ENCODE measurements around the gene LINS1.

The LINS1 gene, protein sequence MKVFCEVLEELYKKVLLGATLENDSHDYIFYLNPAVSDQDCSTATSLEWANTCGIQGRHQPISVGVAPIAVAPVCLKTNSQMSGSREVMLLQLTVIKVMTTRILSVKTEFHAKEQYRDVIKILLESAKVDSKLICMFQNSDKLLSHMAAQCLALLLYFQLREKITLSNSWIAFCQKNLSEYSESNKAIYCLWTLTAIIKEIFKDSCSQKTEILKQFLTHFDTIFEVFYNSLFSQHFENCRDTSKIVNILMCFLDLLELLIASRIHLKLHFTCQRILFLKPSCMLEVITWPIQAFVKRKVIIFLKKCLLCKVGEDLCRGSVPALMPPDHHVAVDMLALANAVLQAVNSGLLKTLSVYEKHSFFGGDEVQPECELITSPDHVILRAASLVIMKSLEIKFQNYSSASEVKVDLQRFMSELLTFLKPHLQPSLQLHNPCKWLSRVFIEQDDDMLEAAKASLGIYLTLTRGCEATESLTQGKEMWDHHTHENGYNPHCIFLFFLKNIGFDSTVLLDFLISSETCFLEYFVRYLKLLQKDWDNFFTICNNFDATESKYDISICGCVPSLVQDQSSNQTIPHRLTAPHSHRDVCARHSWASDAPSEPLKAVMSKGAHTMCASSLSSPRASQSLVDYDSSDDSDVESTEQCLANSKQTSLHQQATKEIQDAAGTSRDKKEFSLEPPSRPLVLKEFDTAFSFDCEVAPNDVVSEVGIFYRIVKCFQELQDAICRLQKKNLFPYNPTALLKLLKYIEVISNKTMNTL

DNA sequence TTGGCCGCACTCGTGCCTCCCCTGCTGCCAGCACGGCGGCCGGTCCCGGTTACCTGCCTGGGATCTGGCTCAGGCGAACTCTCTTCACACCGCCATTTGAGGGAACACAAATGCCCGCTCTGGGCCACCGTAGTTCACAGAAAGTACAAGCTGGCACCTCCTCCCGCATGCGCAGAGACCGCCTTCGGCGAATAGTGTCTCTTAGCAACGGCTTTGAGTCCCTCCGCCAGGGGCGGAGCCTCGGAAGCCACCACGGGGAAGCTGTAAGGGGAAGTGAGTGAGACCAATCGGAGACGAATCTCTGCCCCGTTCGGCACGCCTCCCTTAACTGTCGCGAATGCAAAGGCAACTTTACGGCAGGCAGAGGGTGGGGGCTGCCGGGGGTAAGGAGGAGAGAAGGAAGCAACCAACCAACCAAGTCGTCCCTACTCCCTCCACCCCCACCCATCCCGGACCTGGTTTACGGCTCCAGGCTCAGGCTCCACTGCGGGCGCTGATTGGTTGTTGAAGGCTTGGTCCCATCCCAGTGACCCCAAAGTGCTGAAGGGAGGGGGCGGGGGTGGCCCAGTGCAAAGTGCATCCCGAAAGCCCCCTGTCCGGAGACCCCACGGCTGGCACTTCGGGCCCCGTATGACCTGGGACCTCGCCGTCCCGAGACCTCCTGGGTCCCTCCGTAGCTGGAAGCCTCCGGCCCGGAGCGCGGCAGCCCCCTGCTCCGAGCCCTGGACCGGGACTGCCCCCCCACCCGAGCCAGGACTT, at the start of gene LINS1, which contains the start of gene ASB7:
LINS1 (minus strand) TSS at position 121 of the 759 bp plus-strand sequence. CDS start 21,342 bp downstream, outside the sequence.
ASB7 (plus strand) TSS at position 526 of the 759 bp plus-strand sequence. CDS start 9,628 bp downstream, outside the sequence.
- peak; percentile 91 to 98 (median 97) for DNase-seq (ENCODE audit: low read depth in 2 of 3, low spot score in 2 of 3)

DNA sequence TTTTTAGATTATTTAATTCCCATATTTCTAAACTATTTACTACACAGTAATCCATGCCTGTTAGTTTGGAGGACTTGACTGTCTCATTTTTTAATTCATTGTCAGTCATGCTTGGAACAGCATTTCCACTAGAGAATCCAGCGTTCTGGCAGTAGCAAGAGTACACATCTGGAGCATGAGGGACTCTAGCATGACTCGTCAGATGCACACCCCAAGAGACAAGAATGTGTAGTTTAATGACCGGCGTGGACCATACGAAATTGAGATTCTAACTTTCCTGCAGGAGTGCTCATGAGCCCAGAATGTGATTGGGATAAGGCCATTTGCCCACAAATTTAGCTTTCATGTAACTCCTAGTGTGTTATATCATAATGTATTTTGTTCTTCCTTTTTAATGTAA, 49.3 kb upstream of the LINS1 start:
- DNase-seq (ENCODE audit: low read depth in 2 of 3, low spot score in 2 of 3) = no peak

DNA sequence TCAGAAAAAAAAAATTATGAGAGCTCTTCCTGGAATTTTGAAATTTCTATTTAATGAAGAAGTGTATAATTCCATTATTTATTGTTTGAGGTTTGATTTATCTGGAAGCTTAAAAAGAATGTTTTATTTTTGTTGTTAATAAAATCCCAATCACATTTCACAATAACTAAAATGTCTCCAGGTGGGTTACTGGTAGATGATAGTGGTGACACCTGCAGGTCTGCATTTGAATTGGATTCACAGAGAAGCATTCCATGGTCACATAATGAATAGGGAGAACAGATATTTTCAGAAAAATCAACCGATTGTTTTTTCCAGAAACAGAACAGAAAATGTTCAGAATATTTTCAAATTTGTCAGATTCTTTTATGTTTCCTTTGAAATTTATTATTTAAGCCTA, 48.7 kb upstream of the LINS1 start:
- DNase-seq (ENCODE audit: low read depth in 2 of 3, low spot score in 2 of 3) = no peak

DNA sequence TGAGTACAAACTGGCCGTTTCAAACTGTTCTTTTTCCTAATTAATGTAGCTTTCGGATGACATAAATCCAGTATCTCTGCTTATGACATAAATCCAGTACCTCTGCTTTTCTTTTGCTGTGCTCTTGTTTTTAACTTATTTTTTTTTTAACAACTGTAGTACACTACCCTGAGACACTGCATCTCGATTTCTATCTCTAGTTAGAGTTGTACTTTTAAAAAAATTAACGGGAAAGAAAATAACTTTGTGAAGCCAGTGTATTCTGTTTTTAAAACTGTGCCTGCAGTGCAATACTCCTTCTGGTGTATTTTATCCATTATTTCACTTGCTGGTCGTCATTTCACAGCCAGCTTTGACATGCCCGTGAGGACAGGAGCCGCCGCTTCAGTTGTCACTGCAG, 47.0 kb upstream of the LINS1 start:
- no peak for DNase-seq (ENCODE audit: low read depth in 2 of 3, low spot score in 2 of 3)

DNA sequence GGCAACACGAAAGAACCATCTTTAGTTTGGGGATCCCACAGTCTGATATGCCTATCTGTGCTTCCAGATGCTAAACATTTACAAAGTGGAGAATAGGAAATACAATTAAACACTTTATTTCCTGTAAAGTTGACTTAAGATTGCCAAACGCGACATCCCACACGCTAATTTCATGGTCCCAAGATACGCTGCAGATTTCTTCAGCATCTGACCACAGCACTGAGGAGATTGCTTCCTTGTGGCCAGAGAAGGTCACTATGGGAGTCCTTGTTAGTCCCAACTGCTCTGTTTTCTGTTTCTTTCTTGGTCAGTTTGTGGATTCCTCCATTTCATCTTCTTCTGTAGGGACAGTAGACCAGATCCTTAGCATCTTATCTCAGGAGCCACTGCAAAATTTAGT, 43.7 kb upstream of the LINS1 start:
- DNase-seq (ENCODE audit: low read depth in 2 of 3, low spot score in 2 of 3) = no peak

DNA sequence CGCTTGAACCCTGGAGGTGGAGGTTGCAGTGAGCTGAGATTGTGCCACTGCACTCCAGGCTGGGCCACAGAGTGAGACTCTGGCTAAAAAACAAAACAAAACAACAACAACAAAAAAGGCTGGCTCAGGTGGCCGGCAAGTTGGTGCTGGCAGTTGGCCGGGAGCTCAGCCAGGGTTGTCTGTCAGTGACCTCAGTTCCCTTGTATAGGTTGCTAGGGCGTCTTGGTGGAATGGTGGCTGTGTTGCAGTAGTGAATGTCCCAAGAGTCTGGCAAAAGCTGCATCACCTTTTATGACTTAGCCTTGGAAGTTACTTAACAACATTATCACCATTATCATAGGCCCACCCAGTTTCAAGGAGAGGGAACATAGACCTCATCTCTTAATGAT, 41.0 kb upstream of the LINS1 start:
- no peak for DNase-seq (ENCODE audit: low read depth in 2 of 3, low spot score in 2 of 3)

DNA sequence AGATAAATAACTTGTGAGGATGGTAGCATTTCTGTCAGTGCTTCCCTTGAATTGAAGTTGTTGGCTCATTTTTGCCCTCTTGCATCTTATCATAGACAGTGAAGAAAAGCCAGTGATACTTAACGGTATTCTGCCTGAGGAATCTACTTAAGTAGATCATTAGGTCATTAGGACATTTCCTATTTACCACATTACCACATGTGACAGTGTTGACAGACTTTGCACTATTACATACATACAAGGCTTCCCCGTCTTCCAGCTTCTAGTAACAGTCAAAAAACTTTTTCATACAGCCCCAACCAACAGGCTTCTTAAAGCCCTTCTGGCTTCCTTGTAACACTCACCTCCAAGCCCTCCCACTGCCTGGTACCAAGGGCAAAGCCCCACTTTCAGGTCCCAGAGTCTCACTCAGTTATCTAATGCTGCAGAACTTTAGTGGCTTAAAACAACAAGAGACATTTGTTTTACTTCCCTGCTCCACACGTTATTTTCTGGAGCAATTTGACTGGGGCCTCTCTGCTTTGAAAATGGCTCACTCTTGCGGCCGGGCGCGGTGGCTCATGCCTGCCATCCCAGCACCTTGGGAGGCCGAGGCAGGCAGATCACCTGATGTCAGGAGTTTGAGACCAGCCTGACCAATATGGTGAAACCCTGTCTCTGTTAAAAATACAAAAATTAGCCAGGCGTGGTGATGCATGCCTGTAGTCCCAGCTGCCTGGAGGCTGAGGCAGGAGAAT, 40.4 kb upstream of the LINS1 start:
- no peak for DNase-seq (ENCODE audit: low read depth in 2 of 3, low spot score in 2 of 3)

DNA sequence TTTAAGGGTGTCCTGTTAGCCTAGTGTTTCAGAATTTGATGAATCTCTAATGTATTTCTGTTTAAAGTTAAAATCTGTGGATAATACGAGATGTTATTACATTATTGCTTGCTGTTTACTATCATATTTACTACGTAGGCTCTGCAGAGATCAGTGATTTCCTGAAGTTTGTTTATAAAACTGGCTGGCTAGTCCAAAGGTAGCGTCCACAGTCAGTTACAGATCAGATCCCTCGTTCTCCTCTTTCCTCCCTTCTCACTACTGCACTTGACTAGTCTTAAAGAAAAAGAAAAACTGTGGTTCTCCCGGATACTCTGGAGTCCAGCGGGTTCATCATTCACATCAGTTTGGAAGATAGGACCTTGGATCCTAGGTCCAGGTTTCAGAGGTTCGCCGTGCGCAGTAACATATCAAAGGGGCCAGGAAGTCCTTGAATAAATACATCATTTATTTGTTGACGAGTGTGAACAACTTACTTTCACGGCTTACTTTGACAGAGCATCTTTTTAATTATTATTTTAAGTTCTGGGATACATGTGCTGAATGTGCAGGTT, 36.3 kb upstream of the LINS1 start:
- DNase-seq (ENCODE audit: low read depth in 2 of 3, low spot score in 2 of 3) = no peak

DNA sequence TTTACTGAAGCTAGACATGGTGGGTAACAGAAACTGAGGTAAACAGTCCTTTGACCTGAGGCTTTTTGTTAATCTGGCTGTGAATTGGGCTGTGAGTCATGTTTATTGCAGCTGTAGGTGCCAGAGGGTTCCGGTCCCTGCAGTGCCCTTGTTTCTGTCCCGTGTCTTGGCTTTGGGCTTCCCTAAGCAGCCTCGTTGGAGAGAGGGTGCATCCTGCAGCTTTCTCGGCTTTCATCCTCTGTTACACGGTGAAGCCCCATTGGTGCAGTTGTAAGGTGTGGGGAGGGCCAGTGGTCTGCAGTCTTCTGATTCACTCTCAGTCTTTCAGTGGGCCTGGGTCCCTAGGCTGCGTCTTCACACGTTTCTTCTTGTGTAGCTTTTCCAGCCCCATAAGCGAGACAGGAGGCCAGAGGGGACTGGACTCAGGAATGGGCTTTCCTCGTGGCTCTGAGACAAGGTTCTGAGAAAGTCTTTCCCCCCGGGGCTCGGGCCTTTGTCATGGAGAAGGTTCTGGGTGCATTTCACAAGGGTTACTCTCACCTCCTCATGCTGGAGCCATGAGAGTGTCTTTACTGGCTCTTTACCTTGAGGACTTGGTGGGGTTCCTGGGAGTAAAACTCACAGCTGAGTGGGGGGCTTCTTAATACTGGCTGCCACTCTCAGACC, 33.6 kb upstream of the LINS1 start:
- DNase-seq (ENCODE audit: low read depth in 2 of 3, low spot score in 2 of 3) = no peak

DNA sequence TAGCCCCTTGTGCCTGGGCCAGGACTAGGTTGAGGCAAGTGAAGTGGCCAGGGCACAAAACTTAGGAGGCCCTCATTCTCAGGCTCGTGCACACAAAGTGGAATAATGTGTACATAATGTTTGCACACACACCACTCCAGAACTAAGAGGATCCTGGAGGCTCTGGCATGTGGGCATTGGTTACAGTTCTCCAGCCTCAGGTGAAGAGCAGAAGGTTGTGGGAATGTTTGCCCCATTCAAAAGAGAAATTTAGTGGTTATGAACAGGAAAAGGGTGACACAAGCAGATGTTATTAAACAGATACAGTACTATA, 31.7 kb upstream of the LINS1 start:
- DNase-seq (ENCODE audit: low read depth in 2 of 3, low spot score in 2 of 3) = no peak

DNA sequence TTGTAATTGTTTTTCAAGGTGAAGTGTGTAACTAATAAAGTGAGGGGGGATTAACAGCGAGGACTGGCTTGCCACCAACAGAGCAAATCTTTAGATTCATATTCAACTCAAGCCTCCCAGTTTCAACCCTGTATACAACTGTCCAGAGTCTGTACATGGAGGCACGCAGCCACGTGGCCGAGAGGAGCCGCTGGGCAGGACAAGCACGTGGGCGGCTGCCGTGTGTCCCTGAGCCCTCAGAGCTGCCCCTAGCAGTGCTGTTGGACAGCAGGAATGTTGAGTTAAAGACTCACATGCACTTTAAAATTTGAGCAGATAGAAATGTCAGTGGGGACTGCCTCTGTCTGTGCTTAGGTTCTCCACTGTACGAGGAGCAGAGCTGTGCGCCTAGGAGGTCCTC, 29.8 kb upstream of the LINS1 start:
- DNase-seq (ENCODE audit: low read depth in 2 of 3, low spot score in 2 of 3) = no peak

DNA sequence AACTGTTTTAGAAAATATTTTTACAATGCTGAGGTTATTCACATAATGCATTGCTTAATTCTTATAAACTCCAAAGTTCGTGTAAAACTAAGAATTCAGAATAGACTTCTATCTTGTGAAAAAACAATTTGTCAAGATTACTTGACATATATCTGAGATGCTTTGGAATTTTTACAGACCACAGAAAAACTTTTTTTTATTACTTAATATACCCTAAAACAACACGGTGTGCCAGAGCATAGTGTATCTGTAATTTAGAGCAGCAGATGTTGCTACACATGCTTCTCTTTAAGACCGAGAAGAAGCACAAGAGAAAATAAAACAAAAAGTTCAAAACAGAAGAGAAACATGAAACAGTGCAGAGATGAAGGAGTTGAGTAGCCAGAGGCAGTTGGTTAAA, 26.8 kb upstream of the LINS1 start:
- no peak for DNase-seq (ENCODE audit: low read depth in 2 of 3, low spot score in 2 of 3)

DNA sequence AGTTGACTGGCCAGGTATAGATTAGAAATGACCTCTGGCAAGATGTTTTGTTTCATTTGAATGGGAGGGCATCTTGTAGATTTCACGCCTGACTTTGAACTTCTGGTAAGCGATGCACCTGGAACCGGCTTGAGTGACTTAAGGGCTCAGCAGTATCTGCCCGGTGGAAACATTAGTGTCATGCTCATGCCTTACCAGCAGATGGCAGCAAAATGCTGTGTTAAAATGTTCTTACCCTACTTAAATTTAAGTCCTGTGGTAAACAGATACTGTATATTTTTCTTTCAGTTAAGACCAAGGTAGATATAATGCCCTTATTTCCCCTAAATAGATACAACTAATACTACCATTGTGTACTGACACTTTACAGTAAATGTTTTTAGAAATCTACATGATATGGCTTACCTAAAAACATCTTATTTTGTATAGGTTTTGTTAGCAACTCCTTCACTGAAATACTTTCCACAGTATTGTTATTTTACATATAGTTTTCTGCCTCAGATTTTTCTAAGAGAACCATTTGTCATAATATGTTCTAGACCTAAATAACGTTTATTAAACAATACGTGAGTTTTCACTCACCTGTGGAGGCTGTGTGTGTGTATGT, 25.9 kb upstream of the LINS1 start:
- DNase-seq (ENCODE audit: low read depth in 2 of 3, low spot score in 2 of 3) = peak in 2 of 3 experiments; percentile 7 to 18

DNA sequence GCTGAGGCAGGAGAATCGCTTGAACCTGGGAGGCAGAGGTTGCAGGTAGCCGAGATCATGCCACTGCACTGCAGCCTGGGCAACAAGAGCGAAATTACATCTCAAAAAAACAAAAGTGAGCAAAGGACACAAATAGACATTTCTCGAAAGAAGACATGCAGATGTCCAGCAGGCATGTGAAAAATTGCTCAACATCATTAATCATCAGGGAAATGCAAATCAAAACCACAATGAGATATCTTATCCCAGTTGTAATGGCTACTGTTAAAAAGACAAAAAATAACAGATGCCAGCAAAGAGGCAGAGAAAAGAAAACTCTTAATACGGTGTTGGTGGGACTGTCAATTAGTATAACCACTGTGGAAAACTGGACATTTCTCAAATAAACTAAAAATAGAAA, 21.3 kb upstream of the LINS1 start:
- DNase-seq (ENCODE audit: low read depth in 2 of 3, low spot score in 2 of 3) = no peak

DNA sequence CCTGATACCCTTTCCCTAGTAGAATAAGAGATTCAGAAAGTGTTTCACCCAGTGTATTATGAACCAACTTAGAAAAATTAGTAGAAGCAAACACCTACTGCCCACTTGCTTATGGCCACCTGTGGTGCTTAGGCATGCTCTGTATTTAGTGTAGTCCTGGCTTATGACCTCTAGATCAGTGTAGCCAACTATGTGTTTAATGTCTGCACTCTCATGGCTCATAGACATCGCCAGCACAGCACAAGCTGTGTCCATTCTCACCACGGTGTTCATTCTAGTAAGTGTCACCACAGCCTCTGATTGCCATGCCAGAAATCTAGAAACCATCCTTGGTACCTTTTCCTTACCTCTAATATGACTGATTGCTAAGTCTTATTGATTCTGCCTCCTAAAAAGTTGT, 14.7 kb upstream of the LINS1 start:
- no peak for DNase-seq (ENCODE audit: low read depth in 2 of 3, low spot score in 2 of 3)

DNA sequence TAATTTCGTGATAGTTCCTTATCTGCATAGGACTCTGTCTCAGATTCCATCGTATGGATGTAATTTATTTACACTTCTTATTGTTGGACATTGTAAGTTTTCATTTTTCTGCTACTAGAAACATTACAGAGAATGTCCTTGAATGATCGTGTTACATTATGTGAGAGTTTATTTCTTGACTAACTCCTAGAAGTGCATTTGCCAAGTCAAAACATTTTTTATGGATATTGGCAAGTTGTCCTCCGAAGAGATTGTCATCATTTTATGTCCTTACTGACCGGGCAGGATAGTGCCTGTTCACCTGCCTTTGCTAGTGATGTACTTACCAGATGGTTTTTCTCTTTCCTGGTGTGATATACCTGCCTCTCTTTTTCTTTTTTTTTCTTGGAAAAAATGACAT, 13.8 kb upstream of the LINS1 start:
- DNase-seq (ENCODE audit: low read depth in 2 of 3, low spot score in 2 of 3) = no peak

DNA sequence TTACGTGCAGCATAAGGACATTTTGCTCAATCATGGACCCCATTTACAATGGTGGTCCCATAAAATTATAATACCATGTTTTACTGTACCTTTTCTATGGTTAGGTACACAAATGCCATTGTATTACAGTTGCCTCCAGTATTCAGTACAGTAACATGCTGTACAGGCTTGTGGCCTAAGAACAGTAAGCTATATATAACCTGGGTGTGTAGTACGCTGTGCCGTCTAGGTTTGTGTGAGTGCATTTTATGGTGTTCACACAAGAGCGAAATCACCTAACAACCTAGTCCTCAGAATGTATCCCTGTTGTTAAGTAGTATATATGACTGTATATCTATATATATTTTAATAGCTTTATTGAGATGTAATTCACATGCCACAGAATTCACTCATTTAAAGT, 12.9 kb upstream of the LINS1 start:
- no peak for DNase-seq (ENCODE audit: low read depth in 2 of 3, low spot score in 2 of 3)

DNA sequence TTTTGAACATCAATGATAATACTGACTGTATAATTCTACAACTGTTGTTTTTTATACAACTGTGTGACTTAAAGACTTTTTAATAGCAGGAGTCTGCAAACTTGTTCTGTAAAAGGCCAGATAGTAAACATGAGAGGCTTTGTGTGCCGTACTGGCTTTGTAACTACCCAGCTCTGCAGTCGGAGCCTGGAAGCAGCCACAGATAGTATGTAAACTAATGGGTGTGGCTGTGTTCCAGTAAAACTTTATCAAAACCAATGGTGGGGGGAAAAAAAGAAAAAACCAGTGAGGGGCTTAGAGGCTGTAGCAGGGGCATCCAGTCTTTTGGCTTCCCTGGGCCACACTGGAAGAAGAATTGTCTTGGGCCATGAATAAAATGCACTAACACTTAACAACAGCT, 12.4 kb upstream of the LINS1 start:
- no peak for DNase-seq (ENCODE audit: low read depth in 2 of 3, low spot score in 2 of 3)

DNA sequence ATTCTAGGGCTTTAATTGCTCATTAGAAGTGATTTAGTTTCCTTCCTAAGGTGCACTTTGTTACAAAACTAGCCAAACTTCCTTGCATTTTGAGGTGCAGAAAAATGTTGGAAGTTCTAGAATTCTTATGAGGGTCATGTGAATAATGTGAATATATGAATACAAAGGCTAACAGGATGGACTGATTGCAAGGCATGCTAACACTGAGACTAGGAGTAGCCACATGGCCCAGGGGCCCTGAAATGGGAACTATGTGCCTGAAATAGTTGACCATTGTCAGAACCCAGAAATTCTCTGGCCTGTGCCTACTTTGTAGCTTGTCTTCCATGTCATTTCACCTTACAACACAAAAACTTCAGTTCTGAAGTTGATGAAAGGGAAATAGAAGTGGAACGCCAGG, 11.2 kb upstream of the LINS1 start:
- no peak for DNase-seq (ENCODE audit: low read depth in 2 of 3, low spot score in 2 of 3)

DNA sequence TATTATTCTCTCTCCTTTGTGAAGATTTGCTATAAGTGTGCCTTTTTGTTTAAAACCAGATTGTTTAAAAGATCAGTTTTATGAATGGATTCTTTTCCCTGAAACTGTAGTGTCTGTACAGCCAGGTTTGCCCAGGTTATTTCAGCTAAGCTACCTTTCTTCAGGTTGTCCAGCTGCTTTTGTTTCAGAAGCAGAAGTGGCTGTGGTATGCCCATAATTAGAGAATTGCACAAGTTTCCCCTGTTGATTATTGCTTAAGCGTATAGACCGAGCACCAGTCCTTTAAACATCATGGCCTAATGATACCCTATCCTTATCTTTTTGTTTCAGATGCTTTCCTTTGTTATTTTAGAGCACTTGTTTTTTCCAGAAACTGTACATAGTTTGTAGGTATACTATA, 10.6 kb upstream of the LINS1 start:
- no peak for DNase-seq (ENCODE audit: low read depth in 2 of 3, low spot score in 2 of 3)
